GM10266 (cell line): ENCODE measurements around the gene POLR2M.

Experiments used
- DNase-seq: peaks from one replicate; pipeline ENCODE4 v3.0.0; 2012; ENCODE audit errors: extremely low spot score
- CTCF ChIP-seq: IDR thresholded peaks from 2 replicates; pipeline ENCODE4 v1.5.1; 2012; ENCODE audit warnings: mild to moderate bottlenecking, low read depth; ENCODE audit not compliant: control insufficient read depth, insufficient read depth; ENCODE audit errors: missing control alignments

The POLR2M gene

GRCh38 chr15:57728436-57728835 lies 21.9 kb downstream of the POLR2M start:
- no peak for DNase-seq
- no peak for TF ChIP-seq CTCF

GRCh38 chr15:57730876-57731275 lies 24.4 kb downstream of the POLR2M start:
- no peak for TF ChIP-seq CTCF
- DNase-seq, result no peak

GRCh38 chr15:57731530-57732103 lies 25.1 kb downstream of the POLR2M start:
- no peak for DNase-seq
- TF ChIP-seq CTCF, result no peak

- DNase-seq, result peak; percentile 29
- TF ChIP-seq CTCF, result peak; percentile 90
These were observed 26.2 kb downstream of the POLR2M start for GRCh38 chr15:57732526-57733331.

GRCh38 chr15:57734860-57735259 lies 28.3 kb downstream of the POLR2M start:
- TF ChIP-seq CTCF, result no peak
- no peak for DNase-seq

GRCh38 chr15:57735431-57735830 lies 28.9 kb downstream of the POLR2M start:
- DNase-seq, result no peak
- no peak for TF ChIP-seq CTCF

- no peak for TF ChIP-seq CTCF
- DNase-seq, result no peak
These were observed 29.4 kb downstream of the POLR2M start for GRCh38 chr15:57735891-57736290.
